GM18951 (cell line): ENCODE results near the gene OR4C46.
"Not testable (repeated sequence)": the region's sequence is repeated elsewhere in the genome, so short reads cannot be mapped to it uniquely, and the experiment has no call there.

Experiments used
- POLR2A ChIP-seq: IDR thresholded peaks from 4 replicates; pipeline ENCODE4 v1.6.1; 2011; ENCODE audit warnings: mild to moderate bottlenecking; ENCODE audit not compliant: insufficient read length, insufficient read depth; ENCODE audit errors: extremely low read depth
- in situ Hi-C: fragments of 300-500 bp; cut with MboI; formaldehyde crosslinking; loops from one replicate; pipeline ENCODE4 v1.12.0; 2022; ENCODE audit warnings: low sequenced_read_pairs, mixed read lengths, inconsistent platforms; ENCODE audit not compliant: unreplicated experiment

The OR4C46 gene

DNA sequence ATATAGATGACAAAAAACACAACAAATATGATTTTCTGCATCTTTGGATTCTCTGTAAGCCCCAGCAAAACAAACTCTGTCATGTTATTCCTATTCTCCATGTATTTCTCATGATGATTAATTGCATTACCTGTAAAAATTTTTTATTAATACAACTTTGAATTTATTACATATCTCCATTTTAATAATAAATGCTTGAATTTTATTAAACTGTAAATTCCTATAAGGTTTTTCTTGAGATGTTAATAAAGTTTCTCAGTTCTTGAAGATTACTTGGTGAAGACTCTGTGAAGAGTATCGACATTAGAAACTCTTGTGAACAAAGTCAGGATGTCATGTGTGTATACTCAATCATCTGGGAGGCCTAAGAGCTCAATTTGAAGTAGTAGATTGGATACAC is at the start of gene OR4C46:
Gene OR4C46 (minus strand): TSS at position 101 of the 400 bp plus-strand sequence. CDS start 0 bp downstream, at position 101.
- in situ Hi-C loops = no loop called here
- TF ChIP-seq POLR2A = no peak

DNA sequence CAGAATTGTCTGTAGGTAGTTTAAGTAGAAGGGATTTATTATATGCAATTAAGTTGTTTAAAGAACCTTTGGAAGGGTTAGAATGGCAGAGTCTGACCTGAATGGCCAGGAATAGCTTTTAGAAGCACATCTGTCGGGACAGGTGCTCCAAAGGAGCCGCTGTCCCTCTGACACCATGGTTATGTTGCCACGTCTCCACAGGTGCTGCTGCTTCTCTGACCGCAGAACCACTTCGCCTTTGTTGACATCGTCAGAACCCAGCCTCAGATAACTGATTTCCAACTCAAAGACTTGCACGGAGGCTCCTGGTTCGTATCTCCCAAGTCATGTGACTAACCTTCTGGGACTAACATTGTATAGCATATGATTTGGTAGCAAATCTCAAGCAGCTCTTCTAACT is 41.8 kb upstream of the OR4C46 start:
- in situ Hi-C loops = not testable (repeated sequence)

DNA sequence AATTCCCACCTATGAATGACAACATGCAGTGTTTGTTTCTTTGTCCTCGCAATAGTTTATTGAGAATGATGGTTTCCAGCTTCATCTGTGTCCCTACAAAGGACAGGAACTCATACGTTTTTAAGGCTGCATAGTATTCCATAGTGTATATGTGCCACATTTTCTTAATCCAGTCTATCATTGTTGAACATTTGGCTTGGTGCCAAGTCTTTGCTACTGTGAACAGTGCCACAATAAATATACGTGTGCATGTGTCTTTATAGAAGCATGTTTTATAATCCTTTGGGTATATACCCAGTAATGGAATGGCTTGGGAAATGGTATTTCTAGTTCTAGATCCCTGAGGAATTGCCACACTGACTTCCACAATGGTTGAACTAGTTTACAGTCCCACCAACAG is 42.4 kb downstream of the OR4C46 start:
- in situ Hi-C loops = not testable (repeated sequence)

DNA sequence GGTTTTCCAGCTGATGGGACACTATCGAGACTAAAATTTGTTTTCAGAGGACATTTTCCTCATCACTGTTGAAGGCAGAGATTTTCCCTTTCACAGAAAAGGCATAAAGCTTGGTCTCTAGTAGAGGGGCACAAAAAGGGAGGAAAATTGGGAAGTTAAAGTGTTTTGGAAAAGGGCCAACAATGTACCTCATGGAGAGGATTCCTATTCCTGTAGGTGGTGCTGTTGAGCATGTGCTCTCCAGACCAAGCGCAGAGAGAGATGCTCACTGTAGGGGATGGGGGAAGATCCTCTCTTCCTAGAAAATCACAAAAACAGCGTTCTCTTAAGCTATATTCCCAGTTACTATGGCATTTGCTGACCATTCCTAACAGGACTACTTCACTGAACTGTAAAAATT is 44.9 kb downstream of the OR4C46 start:
- TF ChIP-seq POLR2A = no peak
- in situ Hi-C loops = no loop called here

DNA sequence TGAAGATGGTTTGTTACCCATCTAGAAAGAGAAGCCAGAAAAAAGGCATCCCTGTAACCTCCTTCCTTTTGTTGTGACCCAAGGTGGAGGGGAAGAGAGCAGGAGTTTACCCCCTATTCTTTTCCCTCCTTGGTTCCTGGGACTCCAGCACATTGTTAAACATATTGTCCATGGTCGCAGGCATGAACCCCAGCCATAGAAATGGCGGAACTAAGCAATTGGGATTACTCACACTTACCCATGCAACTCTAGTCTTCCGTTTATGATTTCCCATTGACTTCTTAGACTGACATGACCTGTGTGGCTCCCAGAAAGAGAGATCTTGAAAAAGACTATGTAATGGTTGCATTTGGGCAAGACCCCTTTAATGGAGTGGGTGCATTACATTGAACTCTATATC is 45.4 kb downstream of the OR4C46 start:
- no peak for TF ChIP-seq POLR2A
- in situ Hi-C loops = no loop called here
